ENCODE results near the gene RASAL2.

DNA sequence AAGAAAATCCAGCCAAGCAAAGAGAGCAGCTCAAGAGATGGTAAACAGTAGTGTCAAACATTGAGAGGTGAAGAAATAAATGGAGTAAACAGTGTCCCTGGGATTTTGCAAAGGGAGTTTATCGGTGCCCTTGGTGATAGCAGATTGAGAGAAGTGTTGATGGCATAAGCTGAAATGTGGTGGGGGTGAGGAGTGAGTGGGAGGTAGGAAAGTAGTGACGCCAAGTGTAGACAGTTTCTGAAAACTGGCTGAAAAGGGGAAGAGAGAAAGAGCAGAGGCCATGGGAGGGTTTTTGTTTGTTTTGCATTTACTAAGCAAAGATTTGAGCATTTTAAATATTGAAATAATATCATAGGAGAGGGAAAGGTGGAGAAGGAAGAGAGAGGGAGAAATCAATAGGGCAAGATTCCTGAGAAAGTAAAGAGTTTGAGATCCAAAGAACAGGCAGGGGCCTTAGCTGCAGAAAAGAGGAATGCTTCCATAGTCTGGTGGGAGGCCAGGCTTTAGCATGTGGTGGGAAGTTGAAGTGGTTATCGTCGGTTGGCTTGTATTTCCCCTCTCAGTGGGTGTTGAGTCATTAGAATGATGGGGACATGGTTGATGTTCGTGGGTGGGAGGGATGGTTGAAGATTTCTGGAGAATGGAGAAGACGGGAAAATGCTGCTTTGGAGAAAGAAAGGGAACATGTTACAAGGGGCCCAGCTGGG lies 26.8 kb upstream of the RASAL2 start:
- TF ChIP-seq, protein P1, sequence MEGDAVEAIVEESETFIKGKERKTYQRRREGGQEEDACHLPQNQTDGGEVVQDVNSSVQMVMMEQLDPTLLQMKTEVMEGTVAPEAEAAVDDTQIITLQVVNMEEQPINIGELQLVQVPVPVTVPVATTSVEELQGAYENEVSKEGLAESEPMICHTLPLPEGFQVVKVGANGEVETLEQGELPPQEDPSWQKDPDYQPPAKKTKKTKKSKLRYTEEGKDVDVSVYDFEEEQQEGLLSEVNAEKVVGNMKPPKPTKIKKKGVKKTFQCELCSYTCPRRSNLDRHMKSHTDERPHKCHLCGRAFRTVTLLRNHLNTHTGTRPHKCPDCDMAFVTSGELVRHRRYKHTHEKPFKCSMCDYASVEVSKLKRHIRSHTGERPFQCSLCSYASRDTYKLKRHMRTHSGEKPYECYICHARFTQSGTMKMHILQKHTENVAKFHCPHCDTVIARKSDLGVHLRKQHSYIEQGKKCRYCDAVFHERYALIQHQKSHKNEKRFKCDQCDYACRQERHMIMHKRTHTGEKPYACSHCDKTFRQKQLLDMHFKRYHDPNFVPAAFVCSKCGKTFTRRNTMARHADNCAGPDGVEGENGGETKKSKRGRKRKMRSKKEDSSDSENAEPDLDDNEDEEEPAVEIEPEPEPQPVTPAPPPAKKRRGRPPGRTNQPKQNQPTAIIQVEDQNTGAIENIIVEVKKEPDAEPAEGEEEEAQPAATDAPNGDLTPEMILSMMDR (IDR thresholded peaks at IDR 0.05), result no peak
- TF ChIP-seq EZH2 (IDR thresholded peaks at IDR 0.05; ENCODE audit: borderline replicate concordance, insufficient read depth, low read depth, low read length, poor library complexity, severe bottlenecking), result no peak
